Pons (tissue), 1 donor: ENCODE data around the gene CD151.

Source experiments
- DNase-seq: peaks from one replicate; pipeline ENCODE4 v3.0.0-alpha.2; 2016; ENCODE audit warnings: low spot score

Gene CD151

DNA sequence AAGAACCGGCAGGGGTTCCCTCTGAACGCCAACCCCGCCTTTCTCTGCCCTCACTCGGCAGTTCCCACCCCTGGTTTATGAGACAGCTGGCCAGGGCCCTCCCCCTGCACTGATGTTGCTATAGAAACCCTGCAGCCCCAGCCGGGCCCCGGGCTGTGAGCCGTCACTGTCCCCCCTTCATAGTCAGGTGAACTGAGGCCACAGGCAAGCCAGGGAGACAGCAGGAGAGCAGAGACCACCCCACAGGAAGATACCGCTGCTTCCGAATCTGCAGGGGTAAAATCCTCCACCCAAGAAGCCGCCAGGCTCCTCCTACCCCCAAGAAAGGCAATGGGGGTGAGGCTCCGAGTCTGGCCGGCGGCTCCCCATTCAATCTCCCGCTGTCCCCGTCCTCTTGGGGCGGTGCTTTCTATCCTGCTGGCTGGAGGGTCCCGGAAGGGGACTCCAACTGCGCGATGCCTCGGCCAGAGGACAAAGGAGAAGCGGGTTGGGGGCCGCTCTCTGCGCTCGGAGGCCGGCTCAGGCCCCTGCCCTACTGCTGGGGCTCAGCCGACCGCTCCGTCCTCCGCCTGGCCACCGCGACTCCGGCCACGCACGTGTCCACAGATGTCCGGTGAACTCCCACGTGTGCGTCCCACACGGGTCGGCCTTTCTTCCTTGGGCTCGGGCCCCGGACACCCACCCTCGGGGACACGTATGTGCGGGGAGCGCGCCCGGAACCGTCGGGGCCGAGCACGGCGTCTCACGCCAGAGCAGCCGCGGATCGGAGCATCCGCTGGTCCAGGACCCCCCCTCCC is 35.3 kb upstream of the CD151 start:
- peak; percentile 57 for DNase-seq

DNA sequence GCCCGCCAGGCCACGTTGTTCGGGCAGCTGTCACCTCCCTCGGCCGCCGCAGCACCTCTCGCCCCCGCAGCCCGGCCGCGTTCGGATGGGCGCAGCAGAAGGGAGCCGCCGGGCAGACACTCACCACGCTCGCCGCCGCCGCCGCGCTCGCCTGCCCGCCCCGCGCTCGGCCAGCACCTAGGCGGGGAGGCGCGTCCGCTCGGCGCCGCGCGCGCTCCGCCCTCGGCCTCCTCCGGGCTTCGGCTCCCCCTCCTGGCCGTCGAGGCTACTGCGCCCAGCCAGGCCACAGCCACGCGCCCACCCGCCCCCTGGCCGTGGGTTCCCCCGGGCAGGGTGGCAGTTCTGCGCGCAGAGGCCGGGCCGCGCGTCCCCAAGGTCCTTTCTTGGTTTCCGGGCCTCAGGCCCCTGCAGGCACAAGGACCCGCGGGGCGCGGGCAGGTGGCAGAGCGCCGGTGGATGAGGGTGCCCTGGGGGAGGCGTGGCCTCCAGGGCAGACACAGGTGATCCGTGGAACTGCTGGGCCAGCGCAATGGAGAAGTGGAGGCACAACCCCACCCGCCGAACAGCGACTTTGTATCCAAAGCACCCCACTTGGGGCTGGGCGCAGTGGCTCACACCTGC is 34.5 kb upstream of the CD151 start, which contains the start of gene SLC25A22:
TSS of gene SLC25A22 (minus strand) at position 189 of the 621 bp plus-strand sequence. CDS start 3,275 bp downstream, outside the sequence.
- no peak for DNase-seq

DNA sequence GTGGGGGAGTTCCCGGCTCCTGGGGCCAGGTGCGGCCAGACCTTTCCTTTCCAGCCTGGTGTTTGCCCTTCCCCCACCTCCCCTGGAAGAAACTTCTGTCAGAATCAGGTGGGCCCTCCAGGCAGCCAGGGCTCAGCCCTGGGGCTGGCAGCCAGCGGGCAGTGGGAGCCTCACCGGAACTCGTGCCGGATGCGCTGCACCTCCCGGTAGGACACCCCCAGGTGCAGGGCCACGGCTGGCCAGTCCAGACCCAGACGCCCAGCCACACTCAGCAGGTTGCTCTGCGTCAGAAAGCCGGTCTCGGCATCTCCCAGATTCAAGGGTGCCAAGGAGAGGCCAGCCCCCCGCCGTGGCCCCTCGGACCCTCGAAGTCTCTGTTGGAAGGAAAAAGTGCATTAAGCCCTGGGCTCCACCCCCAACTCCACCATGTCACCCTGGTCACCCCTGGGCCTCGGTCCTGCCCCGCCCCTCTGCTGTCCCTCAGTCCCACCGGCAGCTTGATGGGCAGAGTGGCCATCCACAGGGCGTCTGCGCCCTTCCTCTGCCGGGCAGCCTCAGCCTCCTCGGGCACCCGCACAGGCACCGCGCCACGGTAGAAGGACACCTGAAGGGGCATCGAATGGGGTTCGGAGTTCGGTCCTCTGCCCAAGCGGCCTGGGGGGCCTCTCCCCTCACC is 33.0 kb upstream of the CD151 start:
- DNase-seq: no peak

DNA sequence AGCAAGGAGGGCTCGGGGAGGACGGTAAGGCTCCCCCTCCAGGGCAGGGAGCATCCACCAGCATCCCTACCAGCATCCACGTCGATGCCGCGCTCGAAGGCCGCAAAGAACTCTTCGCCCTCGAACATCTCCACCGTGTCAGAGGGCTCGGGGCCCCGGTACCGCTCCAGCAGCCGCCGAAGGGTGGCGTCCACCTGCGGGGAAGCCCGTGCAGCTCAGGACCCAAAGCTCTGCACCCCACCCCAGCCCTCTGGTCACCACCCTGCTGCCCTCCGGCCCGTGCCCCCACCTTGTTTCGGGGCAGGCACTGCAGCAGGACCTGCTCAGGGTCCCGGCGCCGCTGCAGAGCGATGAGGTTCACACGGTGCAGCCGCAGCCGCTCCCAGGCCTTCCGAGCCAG is 32.3 kb upstream of the CD151 start:
- DNase-seq: no peak

DNA sequence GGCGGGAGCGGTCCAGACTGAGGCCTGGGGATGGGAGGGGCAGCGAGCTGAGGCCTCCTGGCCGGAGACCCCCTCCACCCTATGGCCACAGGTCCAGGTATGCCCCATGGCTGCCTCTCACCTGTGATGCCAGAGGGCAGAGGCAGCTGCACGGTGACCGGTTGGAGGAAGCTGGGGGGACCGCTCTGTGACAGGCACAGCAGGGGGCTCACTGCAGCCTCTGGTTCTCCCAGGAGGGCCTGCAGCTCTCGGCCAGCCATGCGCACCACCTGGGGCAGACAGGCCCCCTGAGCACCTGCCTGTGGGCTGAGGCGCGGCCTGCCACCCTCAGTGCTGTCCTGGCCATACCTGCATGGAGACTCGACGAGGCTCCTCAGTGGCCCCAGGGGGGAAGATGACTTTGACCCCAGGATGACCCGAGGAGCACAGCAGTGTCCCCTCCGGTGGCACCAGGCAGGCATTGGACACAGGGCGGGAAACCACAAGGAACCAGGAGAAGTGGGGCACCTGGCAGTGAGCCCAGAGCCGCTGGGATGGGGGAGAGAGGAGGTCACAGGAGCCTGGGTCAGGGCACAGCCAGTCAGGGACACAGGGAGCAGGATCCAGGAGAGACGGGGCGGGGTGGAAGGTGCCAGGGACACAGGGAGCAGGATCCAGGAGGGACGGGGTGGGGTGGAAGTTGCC is 31.5 kb upstream of the CD151 start:
- no peak for DNase-seq

DNA sequence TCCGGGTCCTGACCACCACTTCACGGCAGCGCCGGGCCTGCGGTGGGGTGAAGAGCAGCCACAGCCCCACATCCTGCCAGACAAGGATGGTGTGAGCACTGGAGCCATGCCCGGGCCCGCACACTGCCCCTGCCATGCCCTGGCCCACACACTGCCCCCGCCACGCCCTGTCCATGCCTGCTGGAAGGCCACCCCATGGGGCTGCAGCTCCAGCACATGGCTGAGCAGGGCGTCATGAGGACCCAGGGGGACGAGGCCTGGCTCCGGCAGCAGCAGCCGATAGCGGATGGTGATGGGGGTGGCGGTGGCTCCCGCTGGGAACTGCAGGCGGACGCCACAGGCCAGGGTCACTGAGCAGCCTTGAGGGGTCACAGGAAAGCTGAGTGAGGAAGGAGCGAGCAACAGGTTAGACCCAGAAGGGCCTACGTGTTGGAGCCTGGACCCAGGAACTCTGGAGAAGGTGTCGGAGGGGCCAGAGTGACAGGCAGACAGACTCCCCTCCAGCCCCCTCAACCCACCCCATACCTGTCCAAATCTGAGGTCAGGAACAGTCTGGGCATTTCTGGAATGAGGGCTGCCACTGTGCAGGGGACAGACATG is 30.6 kb upstream of the CD151 start:
- DNase-seq: no peak

DNA sequence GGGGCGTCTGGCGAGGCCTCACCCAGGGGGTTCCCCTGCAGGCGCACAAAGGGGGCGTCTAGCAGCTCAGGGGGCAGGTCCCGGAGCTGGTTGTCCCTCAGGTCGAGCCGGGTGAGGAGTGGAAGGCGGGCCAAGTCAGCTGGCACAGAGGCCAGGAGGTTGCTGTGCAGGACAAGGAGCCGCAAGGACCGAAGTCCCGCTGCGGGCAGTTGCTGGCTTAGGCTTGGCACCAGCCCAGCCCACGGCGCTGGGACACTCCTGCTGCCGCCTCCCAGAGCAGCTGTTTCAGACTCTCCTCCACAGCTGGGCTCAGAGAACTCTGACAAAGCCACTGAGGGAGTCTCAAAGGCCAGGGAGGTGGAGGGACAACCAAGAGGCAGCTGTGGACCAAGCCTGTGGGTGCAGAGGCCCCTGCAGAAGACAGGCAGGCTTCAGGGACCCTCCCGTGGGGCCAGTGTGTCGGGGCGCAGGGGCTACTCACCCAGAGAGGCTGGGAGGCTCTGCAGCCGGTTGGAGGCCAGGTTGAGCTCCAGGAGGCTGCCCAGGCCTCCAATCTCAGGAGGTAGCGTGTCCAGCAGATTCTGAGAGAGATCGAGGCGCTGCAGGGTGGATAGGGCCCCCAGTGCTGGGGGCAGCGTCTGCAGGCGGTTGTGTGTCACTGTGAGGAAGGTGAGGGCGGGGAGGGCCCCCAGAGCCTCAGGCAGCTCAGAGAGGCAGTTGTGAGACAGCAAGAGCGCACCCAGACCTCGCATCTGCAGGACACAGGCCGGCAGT is 29.9 kb upstream of the CD151 start:
- DNase-seq: no peak

DNA sequence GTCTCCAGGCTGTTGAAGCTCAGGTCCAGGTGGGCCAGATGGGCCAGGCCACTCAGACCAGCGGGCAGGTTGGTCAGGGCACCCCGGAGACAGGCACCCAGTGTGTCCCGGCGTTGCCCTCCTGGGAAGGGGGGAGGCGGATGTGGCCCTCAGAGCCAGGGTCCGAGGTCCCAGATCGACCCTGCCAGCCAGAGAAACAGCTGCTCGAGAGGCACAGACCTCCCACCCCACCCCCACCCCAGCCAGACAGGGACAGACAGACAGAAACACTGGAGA is 29.3 kb upstream of the CD151 start:
- no peak for DNase-seq

DNA sequence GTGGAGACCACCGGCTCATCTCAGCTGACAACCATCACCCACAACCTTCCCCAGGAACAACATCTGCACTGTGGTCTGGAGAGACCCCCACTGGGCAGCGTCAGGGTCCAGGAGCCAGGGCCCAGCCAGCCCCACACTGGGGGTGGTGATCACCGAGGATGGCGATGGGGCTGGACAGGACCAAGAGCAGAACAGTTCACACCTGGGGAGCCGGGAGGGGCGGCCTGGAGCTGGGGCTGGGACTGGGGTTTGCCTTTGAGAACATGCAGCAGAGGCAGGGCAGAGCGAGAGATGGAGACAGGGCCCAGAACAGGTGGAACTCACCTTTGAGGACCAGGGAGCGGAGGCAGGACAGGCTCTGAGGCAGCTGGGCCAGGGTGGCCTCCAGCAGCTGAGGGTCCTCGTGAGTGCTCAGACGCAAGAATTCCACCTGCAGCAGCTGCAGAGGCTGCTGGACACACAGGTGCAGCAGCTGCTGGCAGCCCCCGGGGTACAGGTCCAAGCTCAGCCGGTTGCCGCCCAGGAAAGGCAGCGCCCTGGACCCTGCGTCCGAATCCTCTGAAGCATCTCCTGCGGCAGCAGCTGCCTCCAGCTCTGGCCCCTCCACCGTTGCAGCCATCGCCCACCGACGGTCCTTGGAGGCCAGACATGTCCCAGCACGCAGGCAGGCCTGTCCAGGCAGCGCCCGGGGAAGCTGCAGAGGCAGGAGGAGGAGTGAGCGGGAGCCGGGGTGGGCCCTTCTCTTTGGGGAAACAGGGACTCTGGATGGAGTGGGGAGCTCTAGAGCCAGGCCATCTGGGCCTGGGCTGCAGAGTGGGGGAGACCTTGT is 28.8 kb upstream of the CD151 start:
- DNase-seq: no peak

DNA sequence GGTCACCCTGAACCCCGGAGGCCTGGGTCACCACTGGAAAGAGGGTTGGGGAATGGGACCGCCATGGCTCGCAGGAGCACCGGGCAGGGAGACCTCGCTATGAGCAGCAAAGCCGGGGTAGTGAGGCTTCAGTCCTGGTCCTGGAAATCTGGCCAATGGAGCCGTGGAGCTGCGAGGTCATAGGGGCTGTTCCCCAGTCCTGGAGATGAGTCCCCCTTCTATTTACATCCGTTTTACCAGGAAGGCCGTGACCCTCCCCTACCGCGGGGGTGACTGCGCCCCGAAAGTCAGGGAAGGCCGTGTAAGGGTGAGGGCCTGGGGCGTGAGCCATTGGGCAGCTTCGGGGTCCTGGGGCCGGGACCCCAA is 28.2 kb upstream of the CD151 start:
- no peak for DNase-seq

DNA sequence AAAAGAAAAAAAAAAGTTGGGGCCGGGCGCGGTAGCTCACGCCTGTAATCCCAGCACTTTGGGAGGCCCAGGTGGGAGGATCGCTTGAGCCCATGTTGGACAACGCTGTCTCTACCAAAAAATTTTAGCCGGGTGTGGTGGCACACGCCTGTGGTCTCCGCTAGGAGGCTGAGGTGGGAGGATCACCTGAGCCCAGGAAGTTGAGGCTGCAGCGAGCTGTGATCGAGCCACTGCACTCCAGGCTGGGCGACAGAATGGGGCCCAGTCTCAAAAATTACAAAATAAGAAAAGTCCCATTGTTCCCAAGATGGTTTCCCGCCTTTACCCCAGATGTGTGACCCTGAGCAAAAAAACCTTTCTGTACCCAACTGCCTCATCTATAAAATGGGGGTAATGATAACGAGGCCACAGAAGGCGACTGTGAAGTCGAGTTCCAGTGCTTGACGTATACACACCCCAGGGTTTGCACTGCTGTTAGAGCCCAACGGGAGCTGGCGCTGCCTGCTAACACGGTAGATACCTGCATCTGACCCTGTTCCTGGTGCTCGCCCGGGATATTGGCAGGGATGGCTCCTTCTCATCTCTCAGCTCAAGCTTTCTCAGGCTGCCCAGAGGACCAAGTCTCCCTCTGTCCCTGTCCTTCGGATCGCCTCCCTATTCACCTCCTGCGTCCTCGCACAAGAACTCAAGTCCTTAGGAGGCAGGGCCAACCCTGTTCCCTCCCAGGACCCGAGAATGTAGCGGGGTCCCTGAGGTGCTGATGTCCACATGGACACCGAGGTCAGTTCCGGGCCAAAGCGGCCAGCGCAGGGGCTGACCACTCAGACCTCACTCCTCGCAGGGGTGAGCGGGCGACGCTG is 24.1 kb upstream of the CD151 start:
- peak; percentile 76 for DNase-seq

DNA sequence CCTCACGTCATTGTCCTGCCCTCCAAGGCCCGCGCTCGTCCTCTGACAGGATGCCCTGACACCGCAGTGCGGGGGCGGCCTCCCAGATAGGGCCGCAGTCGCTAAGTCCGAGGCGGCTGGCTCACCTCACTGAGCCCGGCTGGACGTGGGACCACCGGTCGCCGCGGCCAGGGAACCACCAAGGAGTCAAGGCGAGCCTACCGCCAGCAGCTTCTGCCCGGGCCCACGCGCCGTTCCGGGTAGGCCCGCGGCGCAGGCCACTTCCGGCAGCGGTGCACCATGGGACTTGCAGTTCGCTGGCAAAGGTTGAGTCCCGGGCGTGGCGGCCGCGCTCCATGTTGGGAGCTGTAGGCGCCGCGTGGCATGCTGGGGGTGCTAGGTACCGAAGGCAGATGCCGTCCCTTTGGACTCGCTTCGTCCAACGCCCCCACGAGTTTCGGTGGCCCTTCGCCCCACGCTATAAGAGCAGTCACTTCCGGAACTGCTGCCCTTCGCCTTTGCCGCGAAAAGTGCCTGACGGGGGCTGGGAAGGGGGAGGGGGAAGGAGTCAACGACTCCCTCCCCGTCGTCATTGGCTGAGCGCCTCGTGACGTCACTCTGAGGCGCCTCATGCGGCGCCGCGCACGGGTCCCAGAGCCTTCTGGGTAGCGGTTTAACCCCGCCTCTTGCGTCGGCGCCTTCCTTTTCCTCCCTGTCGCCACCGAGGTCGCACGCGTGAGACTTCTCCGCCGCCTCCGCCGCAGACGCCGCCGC is 23.3 kb upstream of the CD151 start, which contains the start of gene RPLP2:
TSS of gene RPLP2 (plus strand) at position 681 of the 753 bp plus-strand sequence. CDS start 268 bp downstream, outside the sequence.
- DNase-seq: peak; percentile 96

DNA sequence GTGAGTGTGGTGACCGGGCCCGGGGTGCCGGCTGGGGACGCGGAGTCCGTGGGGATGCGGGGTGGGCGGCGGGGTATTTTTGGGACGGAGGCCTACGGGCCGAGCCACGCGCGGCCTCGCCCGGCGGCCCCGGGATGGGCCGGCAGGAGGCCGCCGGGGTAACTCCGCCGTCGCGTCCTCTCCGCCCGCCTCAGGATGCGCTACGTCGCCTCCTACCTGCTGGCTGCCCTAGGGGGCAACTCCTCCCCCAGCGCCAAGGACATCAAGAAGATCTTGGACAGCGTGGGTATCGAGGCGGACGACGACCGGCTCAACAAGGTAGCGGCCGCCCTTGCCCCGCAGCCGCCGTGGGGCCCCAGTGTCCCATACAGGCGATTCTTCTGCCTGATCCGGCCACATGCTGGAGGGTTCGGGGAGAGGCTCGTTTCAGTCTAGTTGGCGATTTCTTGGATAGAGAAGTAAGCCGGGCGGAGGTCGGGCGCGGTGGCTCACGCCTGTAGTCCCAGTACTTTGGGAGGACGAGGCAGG is 22.6 kb upstream of the CD151 start:
- DNase-seq: no peak

DNA sequence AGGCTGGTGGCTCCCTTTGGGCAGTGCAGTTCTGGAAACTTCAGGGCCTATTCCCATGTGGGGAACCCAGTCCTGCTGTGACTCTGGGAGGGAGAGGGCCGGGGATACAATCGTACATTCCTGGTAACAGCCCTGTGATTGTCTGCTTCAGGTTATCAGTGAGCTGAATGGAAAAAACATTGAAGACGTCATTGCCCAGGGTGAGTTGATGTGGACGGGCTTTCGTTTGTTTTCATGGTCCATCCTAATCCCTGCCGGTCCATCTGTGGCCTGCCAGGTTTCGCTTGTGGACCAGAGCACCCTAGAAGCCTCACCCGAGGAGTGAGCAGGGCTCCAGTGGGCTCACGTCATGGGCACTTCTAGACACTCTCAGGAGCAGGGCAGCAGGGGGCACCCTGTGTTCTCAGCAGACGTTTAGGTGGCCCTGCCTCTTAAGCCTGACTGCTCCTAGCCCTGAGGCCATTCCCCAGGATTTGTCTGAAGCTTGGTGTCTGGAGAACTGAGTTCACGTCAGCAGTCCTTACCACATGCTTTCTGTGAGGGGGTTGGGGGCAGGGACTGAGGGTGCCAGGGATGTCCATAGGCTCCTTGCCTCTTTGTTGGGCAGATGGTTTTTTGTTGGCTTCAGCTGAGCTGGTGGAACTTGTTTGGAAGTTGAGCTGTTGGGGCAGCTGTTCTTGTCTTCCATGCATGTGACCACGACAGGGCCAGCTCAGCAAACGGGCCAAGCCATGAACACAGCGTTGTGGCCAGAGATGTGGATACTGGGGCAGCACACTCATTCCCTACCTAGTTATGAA is 21.1 kb upstream of the CD151 start:
- no peak for DNase-seq

DNA sequence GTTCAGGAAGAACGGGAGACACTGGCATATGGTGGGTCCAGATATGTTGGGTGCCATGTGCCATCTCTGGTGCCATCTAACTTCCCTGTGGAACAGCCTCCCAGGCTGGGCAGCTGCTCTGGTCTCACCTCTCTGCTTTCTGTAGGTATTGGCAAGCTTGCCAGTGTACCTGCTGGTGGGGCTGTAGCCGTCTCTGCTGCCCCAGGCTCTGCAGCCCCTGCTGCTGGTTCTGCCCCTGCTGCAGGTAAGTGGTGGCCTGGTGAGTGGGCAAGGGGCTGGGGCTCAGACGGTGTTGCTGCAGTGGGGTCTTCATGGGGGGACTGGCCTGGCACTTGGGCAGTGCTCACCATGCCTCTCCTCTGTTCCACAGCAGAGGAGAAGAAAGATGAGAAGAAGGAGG is 20.4 kb upstream of the CD151 start:
- no peak for DNase-seq

DNA sequence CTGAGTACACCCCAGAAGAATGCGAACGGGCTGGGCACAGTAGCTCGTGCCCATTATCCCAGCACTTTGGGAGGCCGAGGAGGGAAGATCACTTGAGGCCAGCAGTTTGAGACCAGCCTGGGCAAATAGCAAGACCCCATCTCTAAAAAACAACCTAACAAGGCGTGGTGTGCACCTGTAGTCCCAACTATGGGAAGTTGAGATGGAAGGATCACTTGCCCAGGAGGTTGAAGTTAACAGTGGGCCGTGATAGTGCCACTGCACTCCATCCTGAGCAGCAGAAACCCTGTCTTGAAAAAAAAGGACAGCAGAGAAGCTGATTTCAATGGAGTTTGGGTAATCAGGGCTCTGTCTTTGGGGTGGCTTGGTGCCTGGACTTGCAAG is 19.7 kb upstream of the CD151 start:
- DNase-seq: no peak

DNA sequence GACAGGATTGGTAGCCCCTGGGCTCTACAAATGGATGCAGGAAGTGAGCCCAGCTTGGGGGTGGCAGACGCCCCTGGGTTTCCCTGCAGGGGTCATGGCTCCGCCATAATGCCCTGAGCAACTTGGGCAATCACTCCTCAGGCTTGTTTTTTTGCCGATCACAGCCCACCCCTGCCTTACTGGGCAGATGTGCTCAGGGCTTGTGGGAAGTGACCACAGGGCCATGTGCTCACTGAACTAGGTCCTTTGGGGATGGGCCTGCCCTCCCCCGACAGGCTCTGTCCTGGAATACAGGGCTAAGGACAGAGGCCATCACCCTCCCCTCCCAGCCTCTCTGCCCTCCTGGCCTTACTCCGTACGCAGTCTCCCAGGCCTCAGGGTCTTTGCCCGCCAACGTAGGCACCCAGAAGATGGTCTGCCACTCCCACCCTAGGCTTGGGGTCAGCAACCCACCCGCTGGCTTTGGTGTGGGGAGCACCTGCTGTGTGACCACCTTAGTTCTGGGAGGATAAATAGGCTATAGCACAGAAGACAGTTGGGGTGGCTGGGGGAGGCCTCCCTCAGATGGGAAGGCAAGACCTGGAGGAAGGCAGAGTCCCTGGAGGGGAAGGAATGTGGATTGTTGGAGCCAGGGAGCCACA is 19.2 kb upstream of the CD151 start:
- no peak for DNase-seq
